Panc1 (cell line): Measurements from ENCODE around the gene ARX.

Experiments used
- CTCF ChIP-seq: fragments of 450-650 bp; IDR thresholded peaks from 2 replicates; pipeline ENCODE4 v1.5.1; 2017; ENCODE audit warnings: mild to moderate bottlenecking
- POLR2AphosphoS5 ChIP-seq: IDR thresholded peaks from 2 replicates; pipeline ENCODE4 v1.6.1; 2012; ENCODE audit warnings: mild to moderate bottlenecking, low read depth, low read length, moderate library complexity

GRCh38 chrX:25023908-25024307 lies 8.1 kb upstream of the ARX start:
- TF ChIP-seq CTCF (no peak), POLR2AphosphoS5 (no peak)
